ENCODE measurements around the gene BMPR1B.
"Not testable (repeated sequence)": the region's sequence is repeated elsewhere in the genome, so short reads cannot be mapped to it uniquely, and the experiment has no call there.

BMPR1B gene

GRCh38 chr4:95027905-95028618, 270.3 kb downstream of the BMPR1B start:
- DNase-seq (ENCODE audit: low read depth, low spot score): no peak

DNA sequence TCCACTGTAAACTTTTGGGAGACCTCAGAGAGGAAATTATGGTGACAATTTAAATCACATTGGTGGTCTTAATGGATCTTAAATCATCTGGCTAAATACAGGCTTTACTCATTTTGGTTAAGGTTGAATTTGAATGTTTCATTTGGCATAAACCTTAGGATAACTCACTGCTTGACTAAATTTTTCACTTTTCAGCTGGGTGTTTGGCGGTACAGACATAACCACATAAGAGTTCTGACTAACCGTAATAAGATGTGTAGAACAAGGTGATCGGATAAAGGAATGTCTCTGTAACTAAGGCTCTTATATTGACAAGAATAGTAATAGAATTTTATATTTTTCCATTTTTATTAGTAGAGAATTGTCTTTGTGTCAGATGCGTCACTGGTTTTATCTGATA, 281.0 kb downstream of the BMPR1B start:
- no peak for DNase-seq (ENCODE audit: low read depth, low spot score)

- DNase-seq (ENCODE audit: low read depth, low spot score): no peak
Observed at GRCh38 chr4:95044324-95044837, 286.6 kb downstream of the BMPR1B start.

GRCh38 chr4:95045429-95045828, 287.7 kb downstream of the BMPR1B start:
- DNase-seq (ENCODE audit: low read depth, low spot score): no peak

DNA sequence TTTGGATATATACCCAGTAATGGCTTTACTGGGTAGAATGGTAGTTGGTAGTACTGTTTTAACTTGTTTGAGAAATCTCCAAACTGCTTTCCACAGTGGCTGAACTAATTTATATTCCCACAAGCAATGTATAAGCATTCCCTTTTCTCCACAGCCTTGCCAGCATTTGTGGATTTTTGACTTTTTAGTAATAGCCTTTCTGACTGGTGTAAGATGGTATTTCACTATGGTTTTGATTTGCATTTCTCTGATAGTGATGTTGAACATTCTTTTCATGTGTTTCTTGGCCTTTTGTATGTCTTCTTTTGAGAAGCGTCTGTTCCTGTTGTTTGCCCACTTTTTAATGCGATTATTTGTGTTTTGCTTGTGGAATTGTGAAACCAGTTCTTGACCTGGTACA, 290.5 kb downstream of the BMPR1B start:
- no peak for DNase-seq (ENCODE audit: low read depth, low spot score)

DNA sequence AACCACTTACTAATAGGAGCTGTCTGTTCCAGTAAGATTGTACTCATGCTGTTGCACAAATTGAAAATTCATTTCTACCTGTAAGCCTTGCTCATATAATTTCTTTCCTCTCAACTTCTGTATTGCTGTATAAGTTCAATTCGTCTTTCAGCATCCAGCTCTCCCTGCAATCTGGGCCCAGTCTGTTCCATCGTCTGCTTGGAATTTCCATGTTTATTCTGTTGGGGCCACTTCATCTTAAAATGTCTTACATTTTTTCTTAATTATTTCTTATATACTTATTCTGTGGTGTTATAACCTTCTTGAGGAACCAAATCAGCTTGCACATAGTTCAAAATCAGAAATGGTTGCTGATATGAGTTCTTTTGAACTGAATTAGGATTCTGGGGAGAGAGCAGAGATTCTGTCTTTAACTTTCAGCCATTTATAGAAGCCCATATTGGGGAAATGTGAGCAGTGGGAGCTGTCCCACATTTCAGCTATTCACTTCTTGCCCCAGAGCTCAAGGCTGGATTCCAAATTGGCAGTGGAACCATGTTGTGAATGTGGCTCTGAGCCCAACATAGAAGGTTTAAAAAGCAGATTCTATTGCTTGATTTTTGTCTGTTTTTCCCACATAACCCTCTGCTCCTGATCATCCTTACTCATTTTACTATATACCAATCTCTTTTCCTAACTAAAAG, 291.9 kb downstream of the BMPR1B start:
- DNase-seq (ENCODE audit: low read depth, low spot score): no peak

DNA sequence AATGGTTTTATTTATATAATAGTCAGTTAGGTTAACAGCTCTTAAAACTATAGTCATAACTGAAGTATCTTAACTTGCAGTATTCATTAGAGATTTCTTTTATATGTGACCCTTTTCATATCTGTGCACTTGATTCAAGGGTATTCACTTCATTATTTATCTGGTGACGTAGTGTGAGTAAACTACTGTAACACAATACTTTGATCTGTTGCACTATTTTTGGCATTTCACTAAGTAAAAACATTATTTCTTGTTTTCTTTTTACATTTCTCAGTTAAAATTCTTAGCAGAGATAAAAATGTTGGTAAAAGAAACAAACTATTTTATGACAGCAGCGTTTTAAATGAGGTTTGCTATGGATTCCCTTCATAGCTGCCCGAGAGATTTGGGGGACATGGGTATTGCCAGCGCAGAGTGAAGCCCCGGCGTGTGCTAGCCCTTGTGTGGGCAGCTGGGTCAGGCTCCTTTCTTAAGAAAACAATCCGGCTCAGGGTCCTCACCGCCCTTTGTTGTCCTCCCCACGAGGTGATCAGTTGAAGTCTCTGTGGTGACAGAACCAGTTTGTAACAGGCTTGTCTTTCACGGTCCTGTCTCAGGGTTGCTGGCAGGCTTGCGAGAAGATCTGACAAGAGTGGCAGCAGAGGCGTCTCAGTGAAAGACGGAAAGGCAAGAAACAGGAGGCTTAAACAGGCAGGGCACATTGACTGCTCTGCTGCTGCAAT, 293.4 kb downstream of the BMPR1B start:
- no peak for DNase-seq (ENCODE audit: low read depth, low spot score)

GRCh38 chr4:95051702-95052020, 293.9 kb downstream of the BMPR1B start:
- DNase-seq (ENCODE audit: low read depth, low spot score): no peak

DNA sequence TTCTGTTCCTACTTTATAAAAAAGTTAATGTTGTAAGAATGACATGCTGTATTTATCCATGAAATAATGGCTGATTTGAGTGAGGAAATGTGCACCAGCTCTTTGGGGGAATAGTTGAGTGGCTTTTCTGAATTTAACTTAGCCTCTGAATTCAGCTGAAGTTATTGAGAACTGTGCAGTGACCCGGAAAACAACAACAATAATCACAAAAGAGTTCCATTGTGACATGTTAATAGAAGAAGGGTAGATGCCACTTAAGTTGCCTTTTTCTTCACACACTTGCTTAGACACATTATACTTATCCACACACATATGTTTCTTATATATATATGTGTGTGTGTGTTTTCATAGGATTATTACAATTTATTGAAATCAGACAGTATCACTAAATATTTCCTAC, 301.2 kb downstream of the BMPR1B start:
- no peak for DNase-seq (ENCODE audit: low read depth, low spot score)

- no peak for DNase-seq (ENCODE audit: low read depth, low spot score)
Observed at GRCh38 chr4:95059663-95060062, 301.9 kb downstream of the BMPR1B start.

DNA sequence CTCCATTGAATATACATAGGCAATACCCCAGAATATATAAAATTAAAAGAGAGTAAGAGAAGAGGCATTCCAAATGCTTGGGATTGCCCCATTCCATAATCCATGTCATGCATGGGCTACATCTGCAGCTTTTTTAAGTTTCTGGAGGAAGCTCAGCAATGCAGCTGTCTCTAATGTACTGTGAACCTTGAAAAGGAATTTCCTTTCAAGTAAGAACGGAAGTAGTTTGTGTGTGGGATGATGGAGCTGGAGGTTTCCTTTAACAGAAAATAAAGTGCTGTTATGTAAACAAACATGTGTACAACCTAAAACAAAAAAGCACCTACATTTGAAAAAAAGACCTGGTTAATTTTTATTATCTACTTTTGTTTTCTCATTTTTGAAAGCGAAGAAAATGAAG, 303.5 kb downstream of the BMPR1B start:
- DNase-seq (ENCODE audit: low read depth, low spot score): no peak

- not testable (repeated sequence) for DNase-seq (ENCODE audit: low read depth, low spot score)
Observed at GRCh38 chr4:95061801-95062200, 304.0 kb downstream of the BMPR1B start.

DNA sequence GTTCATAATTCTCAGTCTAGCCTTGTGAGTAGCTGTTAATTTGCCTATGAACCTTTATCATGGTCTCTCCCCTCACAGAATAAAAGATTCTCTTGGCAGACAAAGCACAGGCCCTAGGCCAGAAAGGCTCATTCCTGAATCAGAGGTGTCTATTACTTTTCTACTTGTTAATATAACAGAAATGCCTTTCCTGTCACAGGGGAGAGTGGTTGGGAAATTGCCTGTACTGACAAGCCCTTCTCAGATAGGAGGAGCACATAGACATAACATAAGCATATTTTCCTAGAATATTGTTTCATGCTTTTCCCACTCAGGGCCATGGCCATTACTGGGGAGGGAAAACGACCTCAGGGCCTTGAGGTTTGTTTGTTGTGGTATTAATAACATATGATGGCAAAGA, 308.3 kb downstream of the BMPR1B start:
- no peak for DNase-seq (ENCODE audit: low read depth, low spot score)

DNA sequence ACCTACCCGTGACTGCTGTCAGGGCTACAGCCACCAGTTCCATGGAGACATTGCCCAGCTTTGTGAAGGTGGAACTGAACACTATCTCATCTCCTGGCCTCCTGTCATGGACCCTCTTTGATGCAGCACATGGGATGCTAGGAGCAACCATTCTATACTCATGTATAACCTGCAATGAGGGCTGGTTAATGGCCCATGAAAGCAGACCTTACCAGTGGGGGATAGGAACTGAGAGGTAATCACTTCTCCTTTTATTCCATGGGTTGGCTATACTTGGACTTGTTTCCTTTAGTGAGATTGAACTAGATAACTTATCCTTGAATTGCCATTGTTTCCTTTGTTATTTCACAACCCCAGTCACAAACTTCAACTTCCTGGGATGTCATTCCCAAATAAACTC, 310.6 kb downstream of the BMPR1B start:
- DNase-seq (ENCODE audit: low read depth, low spot score): no peak

- no peak for DNase-seq (ENCODE audit: low read depth, low spot score)
Observed at GRCh38 chr4:95068818-95069478, 311.2 kb downstream of the BMPR1B start.

DNA sequence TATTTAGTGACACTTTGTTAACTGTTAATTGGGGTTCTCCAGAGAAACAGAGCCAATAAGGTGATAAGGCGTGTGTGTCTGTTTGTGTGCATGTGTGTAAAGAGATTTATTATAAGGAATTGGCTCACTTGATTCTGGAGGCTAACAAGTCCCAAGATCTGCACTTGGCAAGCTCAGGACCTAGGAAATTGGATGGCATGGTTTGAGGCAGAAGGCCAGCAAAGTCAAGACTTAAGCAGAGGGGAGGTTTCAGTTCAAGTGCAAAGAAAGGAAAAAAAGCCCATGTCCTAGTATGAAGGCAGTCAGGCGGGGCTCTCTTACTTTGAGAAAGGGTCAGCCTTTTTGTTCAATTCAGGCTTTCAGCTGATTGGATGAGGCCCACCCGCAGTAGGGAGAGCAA, 314.1 kb downstream of the BMPR1B start:
- DNase-seq (ENCODE audit: low read depth, low spot score): no peak

DNA sequence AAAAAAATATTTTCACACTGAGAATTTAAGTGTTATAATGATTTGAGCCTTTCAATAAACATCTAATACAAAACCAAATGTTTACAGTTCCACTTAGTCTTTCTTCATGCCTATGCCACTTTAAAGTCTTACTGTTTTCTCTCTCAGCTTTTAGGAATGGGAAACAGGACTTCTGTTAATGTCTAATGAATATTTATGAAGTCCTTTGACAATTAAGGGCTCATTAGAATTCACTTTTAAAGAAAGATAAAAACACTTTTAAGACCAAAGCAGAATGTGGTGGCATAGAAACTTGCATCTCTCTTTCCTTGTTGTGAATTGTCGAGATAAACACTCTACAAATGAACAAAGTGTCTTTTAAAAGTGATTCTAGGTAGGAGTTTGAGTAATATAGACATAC, 315.9 kb downstream of the BMPR1B start:
- no peak for DNase-seq (ENCODE audit: low read depth, low spot score)

GRCh38 chr4:95077864-95078263, 320.1 kb downstream of the BMPR1B start:
- no peak for DNase-seq (ENCODE audit: low read depth, low spot score)

DNA sequence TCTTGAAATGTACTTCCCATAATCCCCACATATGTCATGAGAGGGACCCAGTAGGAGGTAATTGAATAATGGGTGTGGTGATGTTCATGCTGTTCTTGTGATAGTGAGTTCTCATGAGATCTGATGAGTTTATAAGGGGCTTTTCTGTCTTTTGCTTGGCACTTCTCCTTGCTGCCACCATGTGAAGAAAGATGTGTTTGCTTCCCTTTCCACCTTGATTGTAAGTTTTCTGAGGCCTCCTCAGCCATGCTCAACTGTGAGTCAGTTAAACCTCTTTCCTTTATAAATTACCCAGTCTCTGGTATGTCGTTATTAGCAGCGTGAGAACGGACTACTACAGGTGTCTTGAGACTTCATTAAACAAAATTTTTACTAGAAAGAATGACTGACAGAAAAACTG, 323.2 kb downstream of the BMPR1B start:
- DNase-seq (ENCODE audit: low read depth, low spot score): no peak

DNA sequence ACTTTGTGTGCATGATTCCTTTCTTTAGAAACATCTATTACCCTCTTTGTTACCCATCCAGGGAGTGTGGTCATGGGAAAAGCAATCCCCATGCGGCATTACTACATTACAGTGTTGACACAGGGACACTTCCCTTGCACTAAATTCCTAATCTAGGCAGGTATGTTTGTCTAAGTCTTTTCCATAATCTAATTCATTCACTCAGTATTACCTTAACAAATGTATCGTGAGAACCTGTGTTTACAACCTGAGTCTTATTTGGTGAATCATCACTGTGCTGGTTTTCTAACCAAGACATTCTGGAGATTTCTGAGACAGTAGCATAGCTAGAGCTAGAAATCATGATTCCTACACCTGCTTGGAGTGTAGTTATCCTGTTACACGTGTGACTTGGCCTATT, 326.8 kb downstream of the BMPR1B start:
- no peak for DNase-seq (ENCODE audit: low read depth, low spot score)

DNA sequence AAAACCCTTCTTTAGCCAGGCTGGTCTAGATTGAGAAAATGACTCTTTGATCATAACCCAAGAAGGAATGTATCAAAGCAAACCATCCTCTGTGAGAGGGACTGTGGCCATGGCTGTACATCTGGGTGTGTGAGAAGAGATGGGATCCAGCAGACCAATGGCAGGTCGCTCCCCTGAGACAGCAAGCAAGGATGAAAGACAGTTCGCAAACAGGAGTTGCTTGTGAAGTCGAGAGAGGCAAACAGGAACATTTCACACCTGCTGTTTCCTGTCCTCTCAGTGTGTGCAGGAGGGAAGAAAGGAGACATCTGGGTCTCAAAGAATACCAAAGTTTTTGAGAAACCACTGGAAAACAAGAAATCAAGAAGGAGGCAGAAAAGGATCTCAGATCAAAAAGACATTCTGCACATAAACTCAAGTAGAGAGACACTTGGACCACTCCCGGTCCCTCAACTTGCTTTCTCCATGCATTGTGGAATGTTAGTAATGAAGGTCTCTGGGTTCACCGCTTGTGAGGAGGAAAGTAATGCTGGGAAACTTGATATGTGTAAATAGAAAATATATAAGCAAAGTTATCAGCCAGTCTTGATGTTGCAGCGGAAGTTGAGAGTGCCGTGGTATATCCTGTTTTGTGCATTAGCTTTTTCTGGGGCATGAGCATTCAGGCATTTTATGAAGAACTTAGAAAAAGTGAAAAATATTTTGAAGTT, 327.5 kb downstream of the BMPR1B start:
- no peak for DNase-seq (ENCODE audit: low read depth, low spot score)

- DNase-seq (ENCODE audit: low read depth, low spot score): no peak
Observed at GRCh38 chr4:95086551-95086950, 328.8 kb downstream of the BMPR1B start.
